Tibial artery (tissue), 4 donors: ENCODE data around the gene MMP15.

Source experiments
- DNase-seq, 2 donors: peaks; one replicate each; pipeline ENCODE4 v3.0.0-alpha.2; 2019
- H3K27ac ChIP-seq, 2 donors: fragments of 200-600 bp; sonication (generic) in 1 of 2; 1 replicate in 1 of 2; 2 replicates in 1 of 2; pipeline ENCODE4 v1.5.1; 2018 to 2019; ENCODE audit warnings: mild to moderate bottlenecking in 1 of 2
- H3K27me3 ChIP-seq, 2 donors: fragments of 200-600 bp; sonication (generic) in 1 of 2; one replicate each; pipeline versions ENCODE4 v1.5.1 to v1.6.0; 2016 to 2019
- H3K36me3 ChIP-seq, 3 donors: fragments of 200-600 bp; sonication (generic) in 2 of 3; one replicate each; pipeline ENCODE4 v1.5.1; 2016 to 2019; ENCODE audit warnings: mild to moderate bottlenecking in 2 of 3
- H3K4me1 ChIP-seq, 4 donors: fragments of 200-600 bp; sonication (generic) in 2 of 4; 1 replicate in 3 of 4; 2 replicates in 1 of 4; pipeline ENCODE4 v1.5.1; 2016 to 2019
- H3K4me3 ChIP-seq, 2 donors: fragments of 200-600 bp; sonication (generic) in 1 of 2; 1 replicate in 1 of 2; 2 replicates in 1 of 2; pipeline ENCODE4 v1.5.1; 2018 to 2019; ENCODE audit warnings: mild to moderate bottlenecking in 2 of 2
- H3K9me3 ChIP-seq, 3 donors: fragments of 200-600 bp; sonication (generic) in 1 of 3; one replicate each; pipeline ENCODE4 v1.5.1; 2016 to 2019
- CTCF ChIP-seq, 2 experiments: fragments of 200-600 bp in 1 of 2; fragments of 450-650 bp in 1 of 2; IDR thresholded peaks; one replicate each; pipeline ENCODE4 v1.5.1; 2017 to 2019; ENCODE audit warnings: antibody characterized with exemption in 2 of 2, mild to moderate bottlenecking in 1 of 2, moderate library complexity in 1 of 2
- intact Hi-C: fragments of 100-400 bp; cut with DNase I; formaldehyde crosslinking; loops from one replicate; pipeline ENCODE4 v1.15.0; 2023; ENCODE audit warnings: low total_unique reads

Gene MMP15

DNA sequence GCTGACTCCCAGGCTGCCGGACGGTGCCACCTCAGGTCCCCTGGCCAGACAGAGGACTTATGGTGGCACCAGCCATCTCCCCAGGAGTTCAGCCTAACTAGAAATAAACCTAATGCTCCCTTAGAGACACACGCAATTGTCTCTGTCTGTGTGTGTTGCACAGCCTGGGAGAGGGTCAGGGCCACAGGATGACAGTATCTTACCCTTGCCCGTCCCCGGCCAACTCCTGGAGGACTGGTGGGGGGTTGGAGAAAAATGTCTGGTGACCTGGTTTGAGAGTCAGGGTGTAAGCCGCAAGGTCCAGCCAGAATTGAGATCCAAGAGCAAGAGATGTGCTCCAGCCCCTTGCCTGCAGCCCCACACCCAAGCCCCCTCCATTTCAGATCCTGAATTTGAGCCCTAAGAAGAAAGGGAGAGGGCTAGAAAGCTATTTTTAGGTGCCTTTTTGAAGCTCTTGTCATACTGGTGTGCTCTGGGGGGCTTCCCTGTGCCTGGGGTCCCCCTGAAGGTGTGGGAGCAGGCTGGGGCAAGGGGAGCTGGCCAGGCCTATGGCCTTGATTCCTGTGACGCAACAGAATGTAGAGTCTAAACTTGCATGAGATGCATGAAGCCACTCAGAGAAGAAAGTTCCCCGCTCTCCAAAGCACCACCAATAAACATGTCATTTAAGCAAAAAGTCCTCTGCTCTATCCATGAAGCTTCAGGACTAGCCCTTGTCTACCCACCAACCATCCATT, 37.9 kb upstream of the MMP15 start:
- H3K27me3 ChIP-seq = peaks cover 0 to 27% of the 10 kb centered on the region in 2 donors
- TF ChIP-seq CTCF (IDR thresholded peaks at IDR 0.05) = no peak
- no peak overlapping the region for H3K4me3 ChIP-seq
- H3K36me3 ChIP-seq = peaks cover 0 to 4% (median 0%) of the 10 kb centered on the region in 3 donors
- intact Hi-C loops = no loop called here
- DNase-seq = no peak
- no peaks in the 10 kb centered on the region for H3K9me3 ChIP-seq
- H3K4me1 ChIP-seq = peaks cover 0 to 23% (median 14%) of the 10 kb centered on the region in 4 donors
- H3K27ac ChIP-seq = no peak overlapping the region

- intact Hi-C loops = no loop called here
- no peak for TF ChIP-seq CTCF (IDR thresholded peaks at IDR 0.05)
- peaks cover 0 to 23% (median 14%) of the 10 kb centered on the region in 4 donors for H3K4me1 ChIP-seq
- no peaks in the 10 kb centered on the region for H3K9me3 ChIP-seq
- peaks cover 5 to 9% (median 6%) of the 10 kb centered on the region in 3 donors for H3K36me3 ChIP-seq
- no peak for DNase-seq
- H3K27me3 ChIP-seq = peaks cover 0 to 22% of the 10 kb centered on the region in 2 donors
- H3K4me3 ChIP-seq = no peak overlapping the region
- no peak overlapping the region for H3K27ac ChIP-seq
These were observed 36.6 kb upstream of the MMP15 start for GRCh38 chr16:57988929-57989328.

- Histone ChIP-seq H3K36me3 (peaks cover 11 to 33% (median 32%) of the 10 kb centered on the region in 3 donors), H3K9me3 (no peaks in the 10 kb centered on the region), H3K4me1 (peaks cover 0 to 12% (median 2%) of the 10 kb centered on the region in 4 donors), H3K27me3 (no peaks in the 10 kb centered on the region), H3K4me3 (no peak overlapping the region), H3K27ac (no peak overlapping the region)
- DNase-seq = no peak
- no peak for TF ChIP-seq CTCF (IDR thresholded peaks at IDR 0.05)
- intact Hi-C loops = loop anchor here (10.0 kb wide), 1 partner anchor 237 kb away; no protein-coding TSS in a partner anchor
These were observed 33.9 kb upstream of the MMP15 start for GRCh38 chr16:57991551-57992059.

DNA sequence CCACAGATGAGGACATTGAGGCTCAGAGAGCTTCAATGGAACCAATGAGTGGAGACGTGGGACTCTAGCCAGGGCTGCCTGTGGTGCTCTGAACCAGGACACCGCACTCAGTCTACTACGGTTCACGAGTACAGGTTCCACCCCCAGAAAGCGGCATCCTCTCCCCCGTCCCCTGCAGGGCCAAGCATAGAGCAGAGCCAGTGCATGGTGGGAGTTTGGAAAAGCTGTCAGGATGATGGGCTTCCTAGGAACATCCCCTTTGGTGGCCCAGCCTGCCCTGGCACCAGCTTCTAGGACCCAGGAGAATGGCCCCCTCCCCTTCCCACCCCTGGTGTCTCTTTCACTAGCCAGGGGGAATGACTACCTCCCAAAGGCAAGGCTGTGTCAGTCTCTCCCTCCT, 33.5 kb upstream of the MMP15 start:
- Histone ChIP-seq H3K27ac (no peak overlapping the region), H3K4me3 (no peak overlapping the region), H3K4me1 (peaks cover 0 to 12% (median 2%) of the 10 kb centered on the region in 4 donors), H3K27me3 (no peaks in the 10 kb centered on the region), H3K36me3 (peaks cover 16 to 38% (median 37%) of the 10 kb centered on the region in 3 donors), H3K9me3 (no peaks in the 10 kb centered on the region)
- no peak for TF ChIP-seq CTCF (IDR thresholded peaks at IDR 0.05)
- DNase-seq = no peak
- intact Hi-C loops = loop anchor here (10.0 kb wide), 1 partner anchor 237 kb away; no protein-coding TSS in a partner anchor

DNA sequence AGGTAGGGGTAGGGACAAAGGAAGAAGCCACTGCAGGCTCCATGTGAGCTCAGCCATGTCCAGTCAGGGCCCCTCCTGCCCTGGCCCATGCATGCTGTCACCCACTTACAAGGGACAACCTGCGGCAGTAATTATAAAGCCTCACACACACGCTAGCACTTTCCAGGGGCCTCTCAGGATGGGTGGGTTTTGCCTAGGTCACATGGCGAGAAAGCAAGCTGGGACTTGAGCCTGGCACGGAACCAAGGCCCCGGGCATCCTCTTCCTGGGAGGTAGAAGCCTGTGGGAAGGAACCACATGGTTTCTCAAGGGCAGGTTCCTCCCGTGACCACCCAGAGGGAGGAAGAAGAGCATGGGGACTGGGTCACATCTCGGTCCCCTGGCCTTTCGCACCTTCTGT, 32.1 kb upstream of the MMP15 start:
- no peak overlapping the region for H3K27ac ChIP-seq
- intact Hi-C loops = loop anchor here (10.0 kb wide), 1 partner anchor 239 kb away; no protein-coding TSS in a partner anchor
- no peaks in the 10 kb centered on the region for H3K9me3 ChIP-seq
- DNase-seq = no peak
- no peak overlapping the region for H3K4me3 ChIP-seq
- peaks cover 25 to 51% (median 47%) of the 10 kb centered on the region in 3 donors for H3K36me3 ChIP-seq
- H3K27me3 ChIP-seq = no peaks in the 10 kb centered on the region
- peaks cover 0 to 22% (median 3%) of the 10 kb centered on the region in 4 donors for H3K4me1 ChIP-seq
- no peak for TF ChIP-seq CTCF (IDR thresholded peaks at IDR 0.05)
